CD14-positive monocyte (primary cell): Measurements from ENCODE around the gene SLC25A28. TPM values are rescaled to one million over a fixed set of nuclear protein-coding genes. Genes with fewer than 3 reads are reported as not detected.

Experiments
- DNase-seq, 3 donors: peaks; one replicate each; pipeline ENCODE4 v3.0.0-alpha.2; 2011 to 2022
- H2AFZ ChIP-seq: 2 replicates; pipeline ENCODE4 v1.6.0; 2012; ENCODE audit warnings: mild to moderate bottlenecking, low read depth, low read length, inconsistent platforms; ENCODE audit not compliant: insufficient read depth, poor library complexity, severe bottlenecking
- H3K27ac ChIP-seq, 2 donors: 1 replicate in 1 of 2; 2 replicates in 1 of 2; pipeline ENCODE4 v1.5.1; 2012 to 2013; ENCODE audit warnings: low read length in 2 of 2, control low read depth in 1 of 2, inconsistent platforms in 1 of 2, low read depth in 1 of 2, mild to moderate bottlenecking in 1 of 2
- H3K27me3 ChIP-seq, 2 donors: one replicate each; pipeline versions ENCODE4 v1.6.0 to v1.6.1; 2011 to 2013; ENCODE audit warnings: low read length in 2 of 2; ENCODE audit not compliant: control insufficient read depth in 2 of 2, insufficient read depth in 2 of 2
- H3K36me3 ChIP-seq, 2 donors: replicated peaks in 1 of 2; 1 replicate in 1 of 2; 2 replicates in 1 of 2; pipeline versions ENCODE4 v1.5.1 to v1.6.1; 2012 to 2013; ENCODE audit warnings: low read length in 2 of 2, control low read depth in 1 of 2, inconsistent platforms in 1 of 2, mild to moderate bottlenecking in 1 of 2; ENCODE audit not compliant: insufficient read depth in 2 of 2, control insufficient read depth in 1 of 2
- H3K4me1 ChIP-seq, 2 donors: 1 replicate in 1 of 2; 2 replicates in 1 of 2; pipeline versions ENCODE4 v1.5.1 to v1.6.1; 2012 to 2013; ENCODE audit warnings: low read length in 2 of 2, control low read depth in 1 of 2, inconsistent platforms in 1 of 2, mild to moderate bottlenecking in 1 of 2, moderate library complexity in 1 of 2; ENCODE audit not compliant: insufficient read depth in 2 of 2, control insufficient read depth in 1 of 2
- H3K4me2 ChIP-seq: replicated peaks from 2 replicates; pipeline ENCODE3; 2012; ENCODE audit warnings: low read length, moderate library complexity, mild to moderate bottlenecking; ENCODE audit not compliant: poor library complexity, severe bottlenecking; ENCODE audit errors: extremely low read depth
- H3K4me3 ChIP-seq, 3 experiments: fragments of 200-600 bp in 1 of 3; sonication (generic) in 1 of 3; replicated peaks in 1 of 3; 1 replicate in 2 of 3; 2 replicates in 1 of 3; pipeline ENCODE4 v1.5.1; 2011 to 2013; ENCODE audit warnings: low read length in 3 of 3, mild to moderate bottlenecking in 3 of 3, control low read depth in 2 of 3, low read depth in 2 of 3, inconsistent platforms in 1 of 3, moderate library complexity in 1 of 3
- H3K79me2 ChIP-seq: 2 replicates; pipeline ENCODE4 v1.6.0; 2012; ENCODE audit warnings: mild to moderate bottlenecking, control low read depth, inconsistent platforms, low read length, moderate library complexity; ENCODE audit not compliant: insufficient read depth
- H3K9ac ChIP-seq: 2 replicates; pipeline ENCODE4 v1.6.0; 2017; ENCODE audit warnings: low read length, mild to moderate bottlenecking; ENCODE audit not compliant: insufficient read depth, poor library complexity, severe bottlenecking
- H3K9me3 ChIP-seq, 2 donors: replicated peaks in 1 of 2; 1 replicate in 1 of 2; 2 replicates in 1 of 2; pipeline versions ENCODE4 v1.5.1 to v1.6.1; 2012 to 2013; ENCODE audit warnings: low read length in 2 of 2, control low read depth in 1 of 2; ENCODE audit not compliant: control insufficient read depth in 1 of 2, insufficient read depth in 1 of 2
- H4K20me1 ChIP-seq: 2 replicates; pipeline ENCODE4 v1.6.0; 2012; ENCODE audit warnings: mild to moderate bottlenecking, low read length, control low read depth, moderate library complexity; ENCODE audit not compliant: insufficient read depth
- H3K27ac Mint-ChIP-seq, 7 donors: one replicate each; pipeline ENCODE4 v1.8.0; 2020; ENCODE audit warnings: mild to moderate bottlenecking in 7 of 7, mixed read lengths in 7 of 7, moderate library complexity in 6 of 7, inconsistent platforms in 2 of 7
- H3K27me3 Mint-ChIP-seq, 3 donors: one replicate each; pipeline ENCODE4 v1.8.0; 2021 to 2022; ENCODE audit warnings: low read depth in 3 of 3, mild to moderate bottlenecking in 3 of 3, mixed read lengths in 3 of 3, moderate library complexity in 3 of 3, inconsistent platforms in 1 of 3
- H3K36me3 Mint-ChIP-seq, 2 donors: one replicate each; pipeline ENCODE4 v1.8.0; 2020; ENCODE audit warnings: mixed read lengths in 2 of 2, inconsistent platforms in 1 of 2, mild to moderate bottlenecking in 1 of 2
- H3K4me1 Mint-ChIP-seq: one replicate; pipeline ENCODE4 v1.8.0; 2020; ENCODE audit warnings: mild to moderate bottlenecking, mixed read lengths
- H3K4me3 Mint-ChIP-seq, 2 donors: one replicate each; pipeline ENCODE4 v1.8.0; 2020; ENCODE audit warnings: mild to moderate bottlenecking in 2 of 2, mixed read lengths in 2 of 2, moderate library complexity in 1 of 2
- H3K9me3 Mint-ChIP-seq, 7 donors: one replicate each; pipeline ENCODE4 v1.8.0; 2020 to 2022; ENCODE audit warnings: mixed read lengths in 7 of 7, mild to moderate bottlenecking in 6 of 7, moderate library complexity in 6 of 7, inconsistent platforms in 2 of 7
- CTCF ChIP-seq: fragments of 200-600 bp; IDR thresholded peaks from one replicate; pipeline ENCODE4 v1.8.0; 2022; ENCODE audit warnings: antibody characterized with exemption, mild to moderate bottlenecking
- WGBS: methylation state at CpG from one replicate; pipeline ENCODE4 v1.1.5; 2013; ENCODE audit warnings: missing lambda C conversion rate; ENCODE audit not compliant: insufficient coverage; 5-methylcytosine and 5-hydroxymethylcytosine counted together
- intact Hi-C, 2 donors: fragments of 100-400 bp; cut with micrococcal nuclease; formaldehyde crosslinking; loops; one replicate each; pipeline versions ENCODE4 v1.15.0 to v1.15.1; 2023
- polyA plus RNA-seq, 3 donors: library from polyadenylated mRNA; depleted of rRNA in 1 of 3; unstranded in 2 of 3; stranded (reverse) in 1 of 3; fragments of 300-500 nt in 2 of 3; fragments of >200 nt in 1 of 3; fragmentation: Illumina TruSeq in 2 of 3; gene quantifications; 1 replicate in 2 of 3; 2 replicates in 1 of 3; pipeline ENCODE4 v1.2.3, GENCODE V29; 2012 to 2021

The SLC25A28 gene
- polyA plus RNA-seq, 3 donors, result 15.4 to 147 (median 15.5) TPM

- H3K27me3 Mint-ChIP-seq, result peaks cover 1 to 7% (median 3%) of the 10 kb centered on the region in 3 donors
- no peaks in the 10 kb centered on the region for H4K20me1 ChIP-seq
- H3K4me3 Mint-ChIP-seq, result no peak overlapping the region
Measured at GRCh38 chr10:99579971-99580370, 40.3 kb downstream of the SLC25A28 start.

GRCh38 chr10:99573790-99574189, 46.4 kb downstream of the SLC25A28 start:
- Mint-ChIP-seq H3K4me1 (no peaks in the 10 kb centered on the region), H3K4me3 (no peak overlapping the region), H3K9me3 (no peaks in the 10 kb centered on the region), H3K36me3 (no peaks in the 10 kb centered on the region), H3K27me3 (peaks cover 3 to 11% (median 4%) of the 10 kb centered on the region in 3 donors), H3K27ac (no peak overlapping the region)
- TF ChIP-seq CTCF, result no peak
- Histone ChIP-seq H3K27me3 (no peaks in the 10 kb centered on the region), H3K36me3 (no peaks in the 10 kb centered on the region), H3K9me3 (no peaks in the 10 kb centered on the region), H2AFZ (no peak overlapping the region), H3K27ac (no peak overlapping the region), H4K20me1 (no peaks in the 10 kb centered on the region), H3K4me1 (no peaks in the 10 kb centered on the region), H3K9ac (no peak overlapping the region), H3K4me2 (no peak overlapping the region), H3K79me2 (no peaks in the 10 kb centered on the region), H3K4me3 (no peak overlapping the region)
- intact Hi-C loops, result no loop called here
- 79% methylated on average over 4 of the region's 5 CpGs for WGBS
- no peak for DNase-seq

More at GRCh38 chr10:99579971-99580370, 40.3 kb downstream of the SLC25A28 start:
- no peak overlapping the region for H2AFZ ChIP-seq
- no peak overlapping the region for H3K27ac ChIP-seq
- no peak for TF ChIP-seq CTCF
- H3K79me2 ChIP-seq, result no peaks in the 10 kb centered on the region
- Mint-ChIP-seq H3K9me3 (no peaks in the 10 kb centered on the region), H3K27ac (no peak overlapping the region), H3K36me3 (no peaks in the 10 kb centered on the region), H3K4me1 (no peaks in the 10 kb centered on the region)
- no peaks in the 10 kb centered on the region for H3K36me3 ChIP-seq
- no peaks in the 10 kb centered on the region for H3K27me3 ChIP-seq
- no peak overlapping the region for H3K4me3 ChIP-seq
- no peak overlapping the region for H3K9ac ChIP-seq
- no peak overlapping the region for H3K4me2 ChIP-seq
- H3K4me1 ChIP-seq, result no peaks in the 10 kb centered on the region
- 100% methylated on average over 1 of the region's 1 CpG for WGBS
- intact Hi-C loops, result no loop called here
- no peaks in the 10 kb centered on the region for H3K9me3 ChIP-seq
- no peak for DNase-seq
